ENCODE measurements around the gene RBFOX1. TPM values are rescaled to one million over a fixed set of nuclear protein-coding genes. Genes with fewer than 3 reads are reported as not detected.

RBFOX1 gene
- 68.7 TPM for total RNA-seq

GRCh38 chr16:7332611-7333010, at the start of gene RBFOX1:
Gene RBFOX1 (plus strand): TSS chr16:7332845.

Small RNA genes lying within 50 kb of the gene (small RNA-seq; reads per million reads assigned to genes)
- not detected for gene RF00537
- gene RF00561, result not detected
